Activated T-helper 1 cell treated with anti-CD3 and anti-CD28 coated beads, Interleukin-2, amount 50 U/mL, for 16 hours (primary cell): ENCODE data around the gene CARM1.

Experiments used
- DNase-seq, 2 donors: peaks; one replicate each; pipeline ENCODE4 v3.0.0-alpha.2; 2020; ENCODE audit warnings: low read depth in 1 of 2, low spot score in 1 of 2

Gene CARM1

DNA sequence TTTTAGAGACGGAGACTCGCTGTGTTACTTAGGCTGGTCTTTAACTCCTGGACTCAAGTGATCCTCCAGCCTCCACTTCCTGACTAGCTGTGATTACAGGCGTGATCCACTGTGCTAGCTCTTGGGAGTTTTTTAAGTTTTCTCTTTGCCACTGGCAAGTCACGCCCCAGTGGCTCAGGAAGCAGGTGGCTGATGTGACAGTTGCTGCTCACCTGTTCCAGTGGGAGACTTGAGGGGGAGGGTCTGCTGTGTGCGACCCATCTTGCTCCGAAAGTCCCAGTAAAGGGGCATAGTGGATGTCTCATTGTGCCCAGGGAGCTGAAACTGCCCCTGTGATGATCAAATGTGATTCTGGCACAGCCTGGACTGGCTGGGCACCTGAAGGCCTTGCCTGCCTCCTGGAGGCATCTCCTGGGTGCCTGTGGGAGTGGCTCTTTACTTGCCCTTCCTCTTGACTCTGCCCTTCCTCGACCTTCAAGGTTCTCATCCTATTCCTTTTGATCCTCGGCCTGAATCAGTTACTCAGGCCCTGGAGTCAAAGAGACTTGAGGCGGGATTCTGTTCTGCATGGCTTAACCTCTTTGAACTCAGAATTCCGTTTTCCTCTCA is 97.3 kb downstream of the CARM1 start:
- DNase-seq: no peak

DNA sequence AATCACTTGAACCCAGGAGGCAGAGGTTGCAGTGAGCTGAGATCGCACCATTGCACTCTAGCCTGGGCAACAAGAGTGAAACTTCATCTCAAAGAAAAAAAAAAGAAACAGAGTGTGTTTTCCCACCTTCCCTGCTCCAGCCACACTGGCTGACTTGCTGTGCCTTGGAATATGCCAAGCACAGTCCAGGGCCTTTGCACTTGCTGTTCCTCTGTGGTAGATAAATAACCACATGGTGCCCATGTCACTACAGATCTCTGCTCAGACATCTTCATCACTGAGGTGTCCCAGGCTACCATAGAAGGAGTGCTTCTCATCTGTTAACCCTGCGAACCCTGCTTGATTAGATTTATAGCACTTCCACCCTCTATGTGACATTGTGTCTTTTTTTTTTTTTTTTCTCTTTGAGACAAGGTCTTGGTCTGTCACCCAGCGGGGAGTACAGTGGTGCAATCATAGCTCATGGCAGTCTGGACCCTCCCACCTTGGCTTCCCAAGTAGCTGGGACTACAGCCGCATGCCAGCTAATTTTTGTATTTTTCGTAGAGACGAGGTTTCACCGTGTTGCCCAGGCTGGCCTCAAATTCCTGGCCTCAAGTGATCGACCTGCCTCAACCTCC is 99.9 kb downstream of the CARM1 start:
- no peak for DNase-seq
